Measurements from ENCODE around the gene WNT3.

The WNT3 gene

DNA sequence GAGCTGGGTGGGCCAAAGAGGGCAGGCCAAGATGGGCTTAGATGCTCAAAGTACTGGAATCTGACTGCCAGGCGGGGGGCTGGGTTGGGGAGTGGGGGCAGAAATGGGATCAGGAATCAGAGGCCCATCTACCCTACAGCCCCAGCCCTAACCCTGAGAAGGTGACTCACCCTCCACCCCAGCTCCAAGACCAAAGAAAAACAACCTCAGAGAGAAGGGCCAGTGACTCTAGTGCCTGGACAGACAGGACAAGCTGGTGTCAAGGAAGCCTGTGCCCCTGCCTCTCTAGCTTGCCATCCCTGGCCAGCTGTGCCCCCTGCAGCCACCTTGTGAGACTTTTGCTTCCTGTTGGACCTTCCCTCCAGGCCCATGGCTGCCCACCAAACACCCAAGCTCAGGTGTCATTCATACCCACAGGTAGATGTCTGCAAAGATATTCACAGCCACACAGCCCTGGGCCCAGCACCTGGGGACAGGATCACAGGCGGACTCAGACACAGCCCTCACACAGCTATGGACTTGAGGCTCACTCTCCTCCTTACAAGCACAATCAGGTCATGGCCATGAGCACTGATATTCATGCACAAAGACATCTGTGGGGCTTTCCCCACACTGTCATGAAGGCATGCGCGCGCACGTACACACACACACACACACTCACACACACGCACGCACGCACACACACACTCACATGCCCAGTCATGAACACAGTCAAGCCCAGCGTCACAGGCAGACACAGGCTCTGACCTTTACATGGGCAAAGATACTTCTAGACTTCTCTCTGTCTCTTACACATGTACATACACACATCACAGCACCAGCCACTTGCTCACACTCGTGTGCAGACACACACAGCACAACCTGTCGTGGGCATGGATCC lies 2.8 kb downstream of the WNT3 start:
- DNase-seq (ENCODE audit: low read depth) = no peak
- TF ChIP-seq, protein P1, sequence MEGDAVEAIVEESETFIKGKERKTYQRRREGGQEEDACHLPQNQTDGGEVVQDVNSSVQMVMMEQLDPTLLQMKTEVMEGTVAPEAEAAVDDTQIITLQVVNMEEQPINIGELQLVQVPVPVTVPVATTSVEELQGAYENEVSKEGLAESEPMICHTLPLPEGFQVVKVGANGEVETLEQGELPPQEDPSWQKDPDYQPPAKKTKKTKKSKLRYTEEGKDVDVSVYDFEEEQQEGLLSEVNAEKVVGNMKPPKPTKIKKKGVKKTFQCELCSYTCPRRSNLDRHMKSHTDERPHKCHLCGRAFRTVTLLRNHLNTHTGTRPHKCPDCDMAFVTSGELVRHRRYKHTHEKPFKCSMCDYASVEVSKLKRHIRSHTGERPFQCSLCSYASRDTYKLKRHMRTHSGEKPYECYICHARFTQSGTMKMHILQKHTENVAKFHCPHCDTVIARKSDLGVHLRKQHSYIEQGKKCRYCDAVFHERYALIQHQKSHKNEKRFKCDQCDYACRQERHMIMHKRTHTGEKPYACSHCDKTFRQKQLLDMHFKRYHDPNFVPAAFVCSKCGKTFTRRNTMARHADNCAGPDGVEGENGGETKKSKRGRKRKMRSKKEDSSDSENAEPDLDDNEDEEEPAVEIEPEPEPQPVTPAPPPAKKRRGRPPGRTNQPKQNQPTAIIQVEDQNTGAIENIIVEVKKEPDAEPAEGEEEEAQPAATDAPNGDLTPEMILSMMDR (conservative IDR thresholded peaks at IDR 0.05; ENCODE audit: control insufficient read depth, insufficient read depth, low read depth, low read length) = no peak
- no peak overlapping the region for H3K4me3 ChIP-seq (ENCODE audit: control insufficient read depth, low read depth, low read length)

DNA sequence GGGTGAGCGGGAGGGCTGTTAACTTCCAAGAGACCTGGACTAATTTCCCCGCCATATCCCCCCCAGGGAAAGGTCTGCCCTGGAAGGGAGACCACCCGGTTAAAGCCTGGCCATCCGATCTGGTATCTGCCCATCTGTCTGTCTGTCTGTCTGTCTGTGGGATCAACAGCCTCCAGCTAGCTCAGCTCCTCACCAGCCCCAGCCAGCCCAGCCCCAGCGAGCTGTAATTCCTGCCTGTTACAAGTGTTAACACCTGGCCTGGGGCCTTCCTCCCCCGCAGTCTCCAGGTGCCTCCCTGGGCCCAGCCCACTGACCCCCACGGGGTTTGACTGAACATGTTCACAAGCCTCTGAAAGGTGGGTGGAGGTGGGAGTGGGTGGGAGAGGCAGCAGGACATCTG lies 4.0 kb downstream of the WNT3 start:
- DNase-seq (ENCODE audit: low read depth) = no peak
- TF ChIP-seq, protein P1 (conservative IDR thresholded peaks at IDR 0.05; ENCODE audit: control insufficient read depth, insufficient read depth, low read depth, low read length) = no peak
- no peak overlapping the region for H3K4me3 ChIP-seq (ENCODE audit: control insufficient read depth, low read depth, low read length)

DNA sequence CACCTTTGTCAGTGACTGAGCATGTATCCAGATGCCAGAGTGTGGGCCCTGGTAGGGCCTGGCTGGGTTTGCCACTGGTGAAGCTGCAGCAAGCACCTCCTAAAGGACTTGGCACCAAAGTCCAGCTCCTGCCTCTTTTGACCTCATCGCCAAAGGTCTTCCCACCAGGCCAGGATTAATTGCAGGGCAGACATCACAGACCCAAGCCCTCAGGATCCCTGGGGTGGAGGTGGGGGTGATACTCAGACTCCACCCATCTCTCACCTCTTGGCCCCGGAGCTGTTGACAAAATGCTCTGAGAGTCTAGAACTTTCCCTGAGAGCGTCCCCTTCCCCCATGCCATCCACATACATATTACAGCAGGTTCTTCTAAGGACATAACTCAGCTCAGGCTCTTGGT lies 4.6 kb downstream of the WNT3 start:
- no peak for DNase-seq (ENCODE audit: low read depth)
- H3K4me3 ChIP-seq (ENCODE audit: control insufficient read depth, low read depth, low read length) = no peak overlapping the region
- TF ChIP-seq, protein P1 (conservative IDR thresholded peaks at IDR 0.05; ENCODE audit: control insufficient read depth, insufficient read depth, low read depth, low read length) = no peak

DNA sequence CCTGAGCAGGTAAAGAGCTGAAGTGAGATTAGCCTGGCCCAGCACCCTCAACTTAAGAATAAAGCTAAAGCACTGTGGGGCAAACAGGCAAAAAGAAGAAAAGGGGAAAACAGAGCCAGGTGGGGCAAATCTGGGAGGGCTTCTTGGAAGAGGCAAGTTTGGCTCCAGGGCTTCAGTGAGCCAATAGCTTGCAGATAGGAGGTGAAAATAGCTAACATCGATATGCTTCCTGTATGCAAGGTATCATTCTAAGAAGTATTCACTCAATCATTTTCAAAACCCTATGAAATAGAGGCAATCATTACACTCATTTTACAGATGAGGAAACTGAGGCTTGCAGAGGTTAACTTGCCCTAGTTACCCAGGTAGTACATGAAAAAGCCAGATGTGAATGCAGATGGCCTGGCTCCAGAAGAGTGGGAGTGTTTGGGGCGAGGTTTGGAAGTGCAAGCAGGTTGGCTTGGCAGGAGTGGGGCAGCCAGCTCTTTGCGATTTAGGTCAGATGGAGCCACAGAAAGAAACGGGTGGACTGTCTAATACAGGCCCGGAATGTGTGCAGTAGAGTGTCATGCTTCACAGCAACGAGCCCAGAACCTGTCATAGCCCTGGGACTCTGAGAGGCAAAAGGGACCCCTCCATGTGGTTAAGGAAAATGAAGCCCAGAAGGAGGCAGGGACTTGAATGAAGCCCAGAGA lies 5.7 kb downstream of the WNT3 start:
- DNase-seq (ENCODE audit: low read depth) = no peak
- TF ChIP-seq, protein P1 (conservative IDR thresholded peaks at IDR 0.05; ENCODE audit: control insufficient read depth, insufficient read depth, low read depth, low read length) = no peak

DNA sequence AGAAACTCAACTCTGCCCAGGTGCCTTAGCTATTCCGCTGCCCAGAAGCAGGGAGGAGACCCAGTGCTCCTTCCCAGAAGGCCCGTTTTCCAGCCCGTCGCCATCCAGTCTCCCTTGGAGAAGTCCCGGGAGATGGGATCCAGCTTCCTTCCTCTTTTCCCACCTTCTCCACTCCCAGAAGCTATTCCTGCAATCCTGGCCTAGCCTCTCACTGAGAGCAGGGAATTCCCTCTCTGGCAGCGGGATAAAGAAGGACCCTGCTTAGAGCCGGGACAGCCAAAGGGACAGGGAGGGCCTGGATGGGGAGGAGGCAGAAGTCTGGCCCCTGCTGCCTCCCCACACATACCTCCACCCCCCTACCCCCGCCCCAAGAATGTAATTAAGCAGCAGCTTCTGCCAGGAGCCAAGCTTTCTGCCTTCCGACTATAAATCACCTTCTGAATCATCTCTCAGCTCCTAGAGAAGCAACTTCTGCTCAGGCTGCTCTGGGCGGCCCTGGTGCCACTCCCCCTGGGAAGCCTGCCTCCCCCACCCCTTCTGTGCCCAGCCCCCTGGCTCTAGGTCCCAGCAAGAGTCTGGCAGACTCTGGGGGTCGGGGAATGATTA lies 6.4 kb downstream of the WNT3 start:
- TF ChIP-seq, protein P1 (conservative IDR thresholded peaks at IDR 0.05; ENCODE audit: control insufficient read depth, insufficient read depth, low read depth, low read length) = no peak
- H3K4me3 ChIP-seq (ENCODE audit: control insufficient read depth, low read depth, low read length) = no peak overlapping the region
- peak; percentile 60 for DNase-seq (ENCODE audit: low read depth)

More for the DNA sequence above, 5.7 kb downstream of the WNT3 start:
- H3K4me3 ChIP-seq (ENCODE audit: control insufficient read depth, low read depth, low read length) = no peak overlapping the region

DNA sequence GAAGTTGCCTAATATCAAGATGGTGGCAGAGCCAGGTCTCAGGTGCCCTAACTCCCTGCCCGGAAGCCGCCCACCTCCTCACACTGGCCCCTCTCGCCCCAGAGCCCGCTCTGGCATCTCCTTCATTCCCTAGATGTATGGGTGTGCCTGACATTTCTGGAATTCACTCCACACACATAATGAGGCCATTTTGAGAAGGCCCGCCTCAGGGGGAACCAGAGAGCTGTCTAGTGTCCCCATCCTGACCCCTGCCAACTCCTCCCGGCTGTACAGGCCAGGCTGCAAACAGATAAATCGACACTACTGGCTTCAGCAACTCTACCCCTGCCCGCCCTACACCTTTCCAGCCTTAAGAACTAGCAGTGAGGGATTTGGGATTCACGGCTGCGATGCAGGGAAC lies 7.7 kb downstream of the WNT3 start:
- no peak overlapping the region for H3K4me3 ChIP-seq (ENCODE audit: control insufficient read depth, low read depth, low read length)
- no peak for DNase-seq (ENCODE audit: low read depth)

More for the DNA sequence above, 7.7 kb downstream of the WNT3 start:
- TF ChIP-seq, protein P1 (conservative IDR thresholded peaks at IDR 0.05; ENCODE audit: control insufficient read depth, insufficient read depth, low read depth, low read length) = no peak
